Endodermal cell (in vitro differentiated cells): ENCODE measurements around the gene KIF25. TPM values are rescaled to one million over a fixed set of nuclear protein-coding genes. Genes with fewer than 3 reads are reported as not detected.

Experiments used
- DNase-seq: peaks from one replicate; pipeline ENCODE4 v3.0.0-alpha.2; 2017
- H3K27ac ChIP-seq: 2 replicates; pipeline ENCODE4 v1.5.1; 2013; ENCODE audit warnings: mild to moderate bottlenecking, low read depth, low read length, moderate library complexity
- H3K27me3 ChIP-seq: 2 replicates; pipeline ENCODE4 v1.6.1; 2013; ENCODE audit warnings: mild to moderate bottlenecking, low read length, moderate library complexity; ENCODE audit not compliant: insufficient read depth, control insufficient read depth, poor library complexity, severe bottlenecking
- H3K36me3 ChIP-seq: 2 replicates; pipeline ENCODE4 v1.7.0; 2013; ENCODE audit warnings: mild to moderate bottlenecking, low read length, moderate library complexity; ENCODE audit not compliant: control insufficient read depth, insufficient read depth
- H3K4me1 ChIP-seq: one replicate; pipeline ENCODE4 v1.7.0; 2013; ENCODE audit warnings: low read length; ENCODE audit not compliant: control insufficient read depth, insufficient read depth
- H3K4me3 ChIP-seq: 2 replicates; pipeline ENCODE4 v1.5.1; 2013; ENCODE audit warnings: mild to moderate bottlenecking, low read length, moderate library complexity
- H3K9ac ChIP-seq: 2 replicates; pipeline ENCODE4 v1.6.1; 2013; ENCODE audit warnings: mild to moderate bottlenecking, low read length, moderate library complexity; ENCODE audit not compliant: poor library complexity, severe bottlenecking; ENCODE audit errors: extremely low read depth
- H3K9me3 ChIP-seq: 2 replicates; pipeline ENCODE4 v1.6.1; 2013; ENCODE audit warnings: mild to moderate bottlenecking, low read length, moderate library complexity; ENCODE audit not compliant: control insufficient read depth
- H3K27ac Mint-ChIP-seq: 2 replicates; pipeline ENCODE4 v1.8.0; 2020; ENCODE audit warnings: mixed read lengths
- H3K27me3 Mint-ChIP-seq: 2 replicates; pipeline ENCODE4 v1.8.0; 2021; ENCODE audit warnings: mild to moderate bottlenecking, mixed read lengths; ENCODE audit not compliant: insufficient read depth
- H3K36me3 Mint-ChIP-seq: 2 replicates; pipeline ENCODE4 v1.8.0; 2020; ENCODE audit warnings: low read depth, mixed read lengths
- H3K4me1 Mint-ChIP-seq: 2 replicates; pipeline ENCODE4 v1.8.0; 2020; ENCODE audit warnings: mixed read lengths
- H3K4me3 Mint-ChIP-seq: 2 replicates; pipeline ENCODE4 v1.8.0; 2020; ENCODE audit warnings: mild to moderate bottlenecking, moderate library complexity, mixed read lengths
- H3K9me3 Mint-ChIP-seq: 2 replicates; pipeline ENCODE4 v1.8.0; 2020; ENCODE audit warnings: mild to moderate bottlenecking, mixed read lengths
- WGBS, 2 experiments: methylation state at CpG; one replicate each; pipeline versions ENCODE4 v1.1.5 to v1.1.7; 2013; ENCODE audit warnings: missing lambda C conversion rate in 2 of 2, mixed read lengths in 1 of 2; ENCODE audit not compliant: insufficient coverage in 1 of 2, insufficient read length in 1 of 2; 5-methylcytosine and 5-hydroxymethylcytosine counted together
- total RNA-seq, 2 donors: library from RNA; stranded (reverse); fragmentation: NEBNext Ultra II Directional in 1 of 2; extraction: Animal tissue kit (Norgen Biotek cat#: 25700) in 1 of 2; gene quantifications; 2 replicates in 1 of 2; 3 replicates in 1 of 2; pipeline ENCODE4 v1.2.1, GENCODE V29; 2021
- TF ChIP-seq, protein P1 (sequence below): fragments of 200-600 bp; sonication (generic); conservative IDR thresholded peaks from 2 replicates; pipeline ENCODE4 v1.5.0; 2021; ENCODE audit warnings: antibody characterized with exemption, mild to moderate bottlenecking

KIF25 gene
- total RNA-seq, 2 donors from 2014 or later: 1.3 TPM; not detected in 1

DNA sequence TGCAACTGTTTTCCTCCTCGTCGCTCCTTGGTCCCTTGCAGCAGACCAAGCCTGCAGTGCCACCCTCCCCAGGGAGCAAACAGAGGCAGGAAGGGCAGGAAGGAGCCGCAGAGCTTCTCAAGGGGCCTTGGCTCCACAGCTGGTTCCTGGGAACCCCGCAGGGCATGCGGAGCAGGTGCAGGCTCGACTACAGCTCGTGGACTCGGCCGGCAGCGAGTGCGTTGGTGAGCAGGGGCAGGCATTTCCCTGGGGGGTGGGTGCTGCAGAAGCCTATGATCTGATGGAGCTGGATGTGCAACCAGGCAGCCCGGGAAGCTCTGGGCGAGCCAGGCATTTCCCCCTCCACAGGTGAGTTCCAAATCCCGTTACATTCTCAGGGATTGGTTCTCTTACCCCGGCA is 44.5 kb downstream of the KIF25 start:
- Mint-ChIP-seq H3K9me3 (peaks cover 57% of the 10 kb centered on the region), H3K27ac (no peak overlapping the region), H3K36me3 (peaks cover 12% of the 10 kb centered on the region), H3K27me3 (peaks cover 16% of the 10 kb centered on the region), H3K4me3 (no peak overlapping the region), H3K4me1 (no peaks in the 10 kb centered on the region)
- peaks cover 33% of the 10 kb centered on the region for H3K9me3 ChIP-seq
- no peaks in the 10 kb centered on the region for H3K27me3 ChIP-seq
- DNase-seq: no peak
- TF ChIP-seq, protein P1, sequence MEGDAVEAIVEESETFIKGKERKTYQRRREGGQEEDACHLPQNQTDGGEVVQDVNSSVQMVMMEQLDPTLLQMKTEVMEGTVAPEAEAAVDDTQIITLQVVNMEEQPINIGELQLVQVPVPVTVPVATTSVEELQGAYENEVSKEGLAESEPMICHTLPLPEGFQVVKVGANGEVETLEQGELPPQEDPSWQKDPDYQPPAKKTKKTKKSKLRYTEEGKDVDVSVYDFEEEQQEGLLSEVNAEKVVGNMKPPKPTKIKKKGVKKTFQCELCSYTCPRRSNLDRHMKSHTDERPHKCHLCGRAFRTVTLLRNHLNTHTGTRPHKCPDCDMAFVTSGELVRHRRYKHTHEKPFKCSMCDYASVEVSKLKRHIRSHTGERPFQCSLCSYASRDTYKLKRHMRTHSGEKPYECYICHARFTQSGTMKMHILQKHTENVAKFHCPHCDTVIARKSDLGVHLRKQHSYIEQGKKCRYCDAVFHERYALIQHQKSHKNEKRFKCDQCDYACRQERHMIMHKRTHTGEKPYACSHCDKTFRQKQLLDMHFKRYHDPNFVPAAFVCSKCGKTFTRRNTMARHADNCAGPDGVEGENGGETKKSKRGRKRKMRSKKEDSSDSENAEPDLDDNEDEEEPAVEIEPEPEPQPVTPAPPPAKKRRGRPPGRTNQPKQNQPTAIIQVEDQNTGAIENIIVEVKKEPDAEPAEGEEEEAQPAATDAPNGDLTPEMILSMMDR: no peak
- no peak overlapping the region for H3K4me3 ChIP-seq
- no peak overlapping the region for H3K9ac ChIP-seq
- no peaks in the 10 kb centered on the region for H3K36me3 ChIP-seq
- WGBS, 2 experiments: 89% methylated on average over 12 to 15 of the region's 15 CpGs
- no peaks in the 10 kb centered on the region for H3K4me1 ChIP-seq
- H3K27ac ChIP-seq: no peak overlapping the region

DNA sequence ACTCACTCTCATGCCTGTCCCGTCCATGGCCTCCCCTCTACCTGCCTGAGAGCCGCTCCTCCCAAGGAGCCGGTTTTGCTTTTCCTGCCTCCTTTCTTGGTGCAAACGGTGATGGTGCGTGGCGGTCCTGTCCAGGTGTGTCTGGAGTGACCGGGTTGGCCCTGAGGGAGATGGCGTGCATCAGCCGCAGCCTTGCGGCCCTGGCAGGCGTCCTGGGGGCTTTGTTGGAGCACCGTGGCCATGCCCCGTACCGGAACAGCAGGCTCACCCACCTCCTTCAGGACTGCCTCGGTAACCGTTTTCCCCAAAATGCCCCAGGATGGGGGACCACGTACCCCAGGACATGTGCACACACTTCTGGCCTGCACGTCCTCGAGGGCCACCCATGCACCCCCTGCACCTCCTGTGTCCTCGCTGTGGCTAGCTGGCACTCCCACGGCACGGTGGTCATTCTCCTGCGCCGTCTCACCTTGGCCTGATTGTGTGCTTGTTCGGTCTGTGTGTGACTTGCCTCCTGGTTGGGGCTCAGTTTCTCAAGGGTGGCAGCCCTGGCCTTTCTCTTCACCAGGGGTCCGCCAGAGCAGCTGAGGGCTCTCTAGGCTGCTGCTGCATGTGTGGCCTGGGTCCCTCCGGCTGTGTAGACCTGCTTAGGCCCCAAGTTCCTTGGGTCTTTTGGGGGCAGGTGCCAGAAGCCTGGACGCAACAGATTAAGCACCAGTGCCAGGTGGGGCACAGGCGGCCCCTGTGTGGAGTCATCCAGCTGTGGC is 45.1 kb downstream of the KIF25 start:
- no peak overlapping the region for H3K27ac Mint-ChIP-seq
- Histone ChIP-seq H3K27me3 (no peaks in the 10 kb centered on the region), H3K4me3 (no peak overlapping the region), H3K9me3 (peaks cover 33% of the 10 kb centered on the region), H3K9ac (no peak overlapping the region), H3K27ac (no peak overlapping the region), H3K36me3 (no peaks in the 10 kb centered on the region), H3K4me1 (no peaks in the 10 kb centered on the region)
- DNase-seq: no peak
- TF ChIP-seq, protein P1: no peak
- no peak overlapping the region for H3K4me3 Mint-ChIP-seq
- H3K4me1 Mint-ChIP-seq: no peaks in the 10 kb centered on the region
- WGBS, 2 experiments: 92 to 97% methylated on average over 11 to 29 of the region's 29 CpGs
- H3K36me3 Mint-ChIP-seq: peaks cover 12% of the 10 kb centered on the region
- H3K9me3 Mint-ChIP-seq: peaks cover 50% of the 10 kb centered on the region
- peaks cover 9% of the 10 kb centered on the region for H3K27me3 Mint-ChIP-seq

DNA sequence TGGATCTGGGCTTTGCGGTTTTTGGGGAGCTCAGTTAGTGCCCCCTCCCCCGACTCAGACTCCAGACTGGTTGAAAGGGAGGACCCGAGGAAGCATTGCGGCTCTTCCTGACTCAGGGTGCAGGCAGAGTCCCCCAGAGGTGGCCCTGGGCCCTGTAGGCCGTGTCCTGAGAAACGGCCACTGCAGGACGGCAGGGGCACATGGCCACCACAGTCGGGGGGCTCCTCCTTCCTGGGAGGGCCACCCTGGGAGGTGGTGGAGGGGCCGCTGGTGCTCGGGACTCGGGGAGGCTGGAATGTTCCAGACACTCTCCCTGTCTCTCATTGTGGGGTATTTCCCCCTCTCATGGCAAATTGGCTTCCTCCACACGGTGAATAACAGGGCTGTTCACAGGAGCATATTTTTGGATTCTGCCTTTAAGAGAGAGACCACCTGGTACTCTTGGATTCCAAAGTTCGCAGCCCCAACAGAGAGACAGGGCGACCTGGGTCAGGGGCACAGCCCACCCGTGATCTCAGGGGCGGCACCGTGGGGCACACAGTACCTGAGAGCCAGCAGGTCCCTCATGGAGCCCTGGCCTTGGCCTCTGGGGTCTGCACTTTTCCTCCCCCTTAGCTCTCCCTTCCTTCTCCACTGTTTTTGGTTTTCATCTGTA is 45.8 kb downstream of the KIF25 start:
- H3K4me1 Mint-ChIP-seq: no peaks in the 10 kb centered on the region
- H3K36me3 ChIP-seq: no peaks in the 10 kb centered on the region
- no peaks in the 10 kb centered on the region for H3K4me1 ChIP-seq
- H3K9me3 ChIP-seq: peaks cover 27% of the 10 kb centered on the region
- H3K27me3 ChIP-seq: no peaks in the 10 kb centered on the region
- peaks cover 5% of the 10 kb centered on the region for H3K27me3 Mint-ChIP-seq
- H3K9me3 Mint-ChIP-seq: peaks cover 43% of the 10 kb centered on the region
- H3K27ac ChIP-seq: no peak overlapping the region
- H3K36me3 Mint-ChIP-seq: peaks cover 10% of the 10 kb centered on the region
- H3K27ac Mint-ChIP-seq: no peak overlapping the region
- 93 to 97% methylated on average over 8 to 17 of the region's 17 CpGs for WGBS, 2 experiments
- H3K4me3 Mint-ChIP-seq: no peak overlapping the region
- H3K4me3 ChIP-seq: no peak overlapping the region
- DNase-seq: no peak
- no peak overlapping the region for H3K9ac ChIP-seq
- TF ChIP-seq, protein P1: no peak
